Activated CD4-positive, alpha-beta T cell treated with anti-CD3 and anti-CD28 coated beads, Interleukin-2, amount 10 ng/mL, durations not matched to agents 24 days and 14 days (primary cell): ENCODE measurements around the gene WSCD2. TPM values are rescaled to one million over a fixed set of nuclear protein-coding genes. Genes with fewer than 3 reads are reported as not detected.

Experiments used
- DNase-seq: peaks from one replicate; pipeline ENCODE4 v3.0.0; 2022
- H3K27ac Mint-ChIP-seq: one replicate; pipeline ENCODE4 v1.8.0; 2022; ENCODE audit warnings: mild to moderate bottlenecking, mixed read lengths
- H3K27me3 Mint-ChIP-seq: one replicate; pipeline ENCODE4 v1.8.0; 2022; ENCODE audit warnings: mixed read lengths
- H3K36me3 Mint-ChIP-seq: one replicate; pipeline ENCODE4 v1.8.0; 2022; ENCODE audit warnings: low read depth, mild to moderate bottlenecking, mixed read lengths
- H3K4me1 Mint-ChIP-seq: one replicate; pipeline ENCODE4 v1.8.0; 2021; ENCODE audit warnings: mixed read lengths
- H3K4me3 Mint-ChIP-seq: one replicate; pipeline ENCODE4 v1.8.0; 2022; ENCODE audit warnings: mild to moderate bottlenecking, moderate library complexity, mixed read lengths
- H3K9me3 Mint-ChIP-seq: one replicate; pipeline ENCODE4 v1.8.0; 2021; ENCODE audit warnings: mixed read lengths
- intact Hi-C: fragments of 100-400 bp; cut with micrococcal nuclease; formaldehyde crosslinking; loops from one replicate; pipeline ENCODE4 v1.15.1; 2023
- total RNA-seq: library from RNA; stranded (reverse); gene quantifications from 2 replicates; pipeline ENCODE4 v1.2.3, GENCODE V29; 2022

WSCD2 gene
- total RNA-seq, 1 donor from 2014 or later = not detected

DNA sequence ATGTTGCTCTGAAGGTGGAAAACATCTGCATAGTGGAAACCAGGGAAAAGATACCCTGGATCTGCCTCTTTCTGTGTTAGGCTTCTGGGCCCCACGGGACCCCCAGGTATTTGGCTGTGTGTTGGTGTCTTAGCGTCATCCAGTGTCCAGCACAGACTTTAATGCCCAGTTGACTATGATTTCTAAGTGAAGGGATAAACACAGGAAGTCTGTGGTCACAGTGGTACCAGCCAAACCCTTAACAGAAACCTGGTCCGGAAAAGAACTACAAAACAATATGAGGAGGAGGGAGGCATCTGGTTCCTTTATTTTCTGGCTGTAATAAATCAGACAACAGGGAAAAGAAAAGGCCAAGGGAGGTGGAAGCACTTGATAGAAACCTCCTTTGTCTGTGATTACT lies 153.6 kb downstream of the WSCD2 start:
- Mint-ChIP-seq H3K27me3 (peaks cover 7% of the 10 kb centered on the region), H3K9me3 (no peaks in the 10 kb centered on the region), H3K4me3 (no peak overlapping the region), H3K27ac (no peak overlapping the region), H3K4me1 (no peaks in the 10 kb centered on the region), H3K36me3 (no peaks in the 10 kb centered on the region)
- DNase-seq = no peak
- intact Hi-C loops = no loop called here

- Mint-ChIP-seq H3K27ac (no peak overlapping the region), H3K36me3 (no peaks in the 10 kb centered on the region), H3K9me3 (no peaks in the 10 kb centered on the region), H3K27me3 (peaks cover 5% of the 10 kb centered on the region), H3K4me1 (no peaks in the 10 kb centered on the region), H3K4me3 (no peak overlapping the region)
- intact Hi-C loops = no loop called here
- no peak for DNase-seq
Measured at GRCh38 chr12:108284163-108284562, 155.1 kb downstream of the WSCD2 start.

- no peak overlapping the region for H3K27ac Mint-ChIP-seq
- intact Hi-C loops = no loop called here
- no peak for DNase-seq
- H3K27me3 Mint-ChIP-seq = peaks cover 5% of the 10 kb centered on the region
- no peaks in the 10 kb centered on the region for H3K36me3 Mint-ChIP-seq
- no peaks in the 10 kb centered on the region for H3K9me3 Mint-ChIP-seq
- H3K4me3 Mint-ChIP-seq = no peak overlapping the region
- H3K4me1 Mint-ChIP-seq = no peaks in the 10 kb centered on the region
Measured at GRCh38 chr12:108285016-108285415, 155.9 kb downstream of the WSCD2 start.

GRCh38 chr12:108287227-108287626 lies 158.1 kb downstream of the WSCD2 start:
- Mint-ChIP-seq H3K36me3 (no peaks in the 10 kb centered on the region), H3K4me1 (no peaks in the 10 kb centered on the region), H3K27me3 (peaks cover 5% of the 10 kb centered on the region), H3K4me3 (no peak overlapping the region), H3K9me3 (no peaks in the 10 kb centered on the region), H3K27ac (no peak overlapping the region)
- no peak for DNase-seq
- intact Hi-C loops = no loop called here

DNA sequence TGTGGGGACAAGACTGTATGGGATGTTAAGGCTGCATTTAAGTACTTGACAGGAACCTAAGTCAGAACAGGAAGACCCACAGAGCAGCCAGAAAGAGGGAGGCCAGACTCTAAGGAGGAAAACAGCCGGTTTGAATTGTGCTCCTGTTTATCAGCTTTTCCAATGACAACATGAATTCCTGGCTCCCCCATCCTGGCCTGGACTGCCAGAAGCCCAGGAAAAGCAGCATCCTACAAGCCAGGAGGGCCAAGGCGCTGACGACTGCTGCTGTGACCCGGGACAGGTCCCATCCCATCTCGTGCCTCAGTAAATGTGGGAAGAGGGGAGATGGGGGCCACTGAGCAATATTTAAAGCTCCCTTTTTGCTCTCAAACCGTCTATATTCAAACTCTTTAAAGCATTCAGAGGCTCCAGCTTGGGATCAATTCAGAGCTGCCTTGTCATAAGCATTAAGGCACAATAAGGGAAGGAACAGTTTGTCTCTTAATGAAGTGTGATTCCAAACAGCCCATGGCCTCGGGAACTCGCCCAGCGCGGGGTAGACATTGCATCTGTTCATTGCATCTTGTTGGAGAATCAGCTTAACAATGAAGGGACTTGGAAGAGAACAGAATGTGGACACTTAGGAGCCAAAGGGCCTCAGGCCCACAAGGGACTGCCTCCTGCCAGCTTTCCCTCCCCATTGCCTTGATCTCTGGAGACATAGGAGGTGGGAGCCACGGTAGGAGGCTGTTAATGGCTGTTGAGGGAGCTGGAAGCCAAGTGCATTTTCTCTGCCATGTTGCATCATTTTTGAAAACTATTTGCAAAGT lies 160.5 kb downstream of the WSCD2 start:
- H3K4me1 Mint-ChIP-seq = no peaks in the 10 kb centered on the region
- no peaks in the 10 kb centered on the region for H3K36me3 Mint-ChIP-seq
- peaks cover 3% of the 10 kb centered on the region for H3K27me3 Mint-ChIP-seq
- H3K9me3 Mint-ChIP-seq = no peaks in the 10 kb centered on the region
- intact Hi-C loops = no loop called here
- H3K4me3 Mint-ChIP-seq = no peak overlapping the region
- no peak for DNase-seq
- no peak overlapping the region for H3K27ac Mint-ChIP-seq

GRCh38 chr12:108295641-108296040 lies 166.6 kb downstream of the WSCD2 start:
- no peak for DNase-seq
- H3K4me3 Mint-ChIP-seq = no peak overlapping the region
- no peaks in the 10 kb centered on the region for H3K4me1 Mint-ChIP-seq
- intact Hi-C loops = no loop called here
- peaks cover 3% of the 10 kb centered on the region for H3K27me3 Mint-ChIP-seq
- no peaks in the 10 kb centered on the region for H3K36me3 Mint-ChIP-seq
- no peak overlapping the region for H3K27ac Mint-ChIP-seq
- H3K9me3 Mint-ChIP-seq = no peaks in the 10 kb centered on the region

DNA sequence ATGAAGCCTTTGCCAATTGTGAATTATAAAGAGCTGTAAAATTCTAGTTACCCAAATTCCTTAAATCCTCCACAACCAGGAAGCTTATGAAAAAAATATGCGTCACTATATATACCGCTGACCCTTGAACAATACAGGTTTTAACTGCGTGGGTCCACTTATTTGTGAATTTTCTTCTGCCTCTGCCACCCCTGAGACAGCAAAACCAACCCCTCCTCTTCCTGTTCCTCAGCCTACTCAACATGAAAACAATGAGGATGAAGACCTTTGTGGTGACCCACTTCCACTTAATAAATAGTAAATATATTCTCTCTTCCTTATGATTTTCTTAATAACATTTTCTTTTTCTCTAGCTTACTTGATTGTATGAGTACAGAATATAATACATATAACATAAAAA lies 167.9 kb downstream of the WSCD2 start:
- peaks cover 3% of the 10 kb centered on the region for H3K27me3 Mint-ChIP-seq
- no peak for DNase-seq
- intact Hi-C loops = no loop called here
- no peaks in the 10 kb centered on the region for H3K9me3 Mint-ChIP-seq
- no peak overlapping the region for H3K4me3 Mint-ChIP-seq
- no peaks in the 10 kb centered on the region for H3K36me3 Mint-ChIP-seq
- H3K4me1 Mint-ChIP-seq = no peaks in the 10 kb centered on the region
- no peak overlapping the region for H3K27ac Mint-ChIP-seq

GRCh38 chr12:108297424-108297823 lies 168.3 kb downstream of the WSCD2 start:
- Mint-ChIP-seq H3K4me3 (no peak overlapping the region), H3K4me1 (no peaks in the 10 kb centered on the region), H3K36me3 (no peaks in the 10 kb centered on the region), H3K27me3 (peaks cover 3% of the 10 kb centered on the region), H3K27ac (no peak overlapping the region), H3K9me3 (no peaks in the 10 kb centered on the region)
- intact Hi-C loops = no loop called here
- no peak for DNase-seq

GRCh38 chr12:108297895-108298760 lies 169.0 kb downstream of the WSCD2 start:
- no peak overlapping the region for H3K4me3 Mint-ChIP-seq
- intact Hi-C loops = no loop called here
- no peak for DNase-seq
- H3K36me3 Mint-ChIP-seq = no peaks in the 10 kb centered on the region
- no peaks in the 10 kb centered on the region for H3K9me3 Mint-ChIP-seq
- no peaks in the 10 kb centered on the region for H3K4me1 Mint-ChIP-seq
- peaks cover 3% of the 10 kb centered on the region for H3K27me3 Mint-ChIP-seq
- H3K27ac Mint-ChIP-seq = no peak overlapping the region

GRCh38 chr12:108298761-108299275 lies 169.7 kb downstream of the WSCD2 start:
- Mint-ChIP-seq H3K27ac (no peak overlapping the region), H3K4me3 (no peak overlapping the region), H3K9me3 (no peaks in the 10 kb centered on the region), H3K36me3 (no peaks in the 10 kb centered on the region), H3K27me3 (peaks cover 1% of the 10 kb centered on the region), H3K4me1 (no peaks in the 10 kb centered on the region)
- intact Hi-C loops = no loop called here
- no peak for DNase-seq

GRCh38 chr12:108299516-108299915 lies 170.4 kb downstream of the WSCD2 start:
- Mint-ChIP-seq H3K36me3 (no peaks in the 10 kb centered on the region), H3K9me3 (no peaks in the 10 kb centered on the region), H3K27me3 (peaks cover 4% of the 10 kb centered on the region), H3K4me3 (no peak overlapping the region), H3K4me1 (no peaks in the 10 kb centered on the region), H3K27ac (no peak overlapping the region)
- no peak for DNase-seq
- intact Hi-C loops = no loop called here

Other genes starting within 250 kb of the WSCD2 start
- not detected in 2 replicates for gene CMKLR1, start 210.0 kb downstream of the WSCD2 start, total RNA-seq